CD4-positive, alpha-beta T cell (primary cell): ENCODE data around the gene MT1M. TPM values are rescaled to one million over a fixed set of nuclear protein-coding genes. Genes with fewer than 3 reads are reported as not detected.
A peak's percentile ranks its signal among the peaks of the same experiment; 100 is the strongest.

Experiments
- ATAC-seq: fragments of 200-7000 bp; cut with Tn5 transposase; one replicate; pipeline ENCODE4 v1.10.0; 2022; ENCODE audit warnings: mild to moderate bottlenecking; ENCODE audit not compliant: poor library complexity
- CTCF ChIA-PET: fragments of 350-600 bp; sonication (Branson Sonifier 250); formaldehyde crosslinking; loops from one replicate; lab custom pipeline; 2021; ENCODE audit warnings: antibody characterized with exemption, inconsistent platforms; lab: Charles Lee
- POLR2A ChIA-PET: fragments of 350-600 bp; sonication (Branson Sonifier 250); formaldehyde crosslinking; loops from one replicate; lab custom pipeline; 2021; ENCODE audit warnings: antibody characterized with exemption, inconsistent platforms; lab: Charles Lee
- DNase-seq, 14 experiments: peaks; one replicate each; pipeline ENCODE4 v3.0.0-alpha.2; 2013 to 2020; ENCODE audit warnings: mixed read lengths in 2 of 14
- H3K27ac ChIP-seq, 2 donors: one replicate each; pipeline versions ENCODE4 v1.5.1 to v1.7.0; 2013; ENCODE audit warnings: low read length in 2 of 2, low read depth in 1 of 2, mild to moderate bottlenecking in 1 of 2
- H3K27me3 ChIP-seq, 2 experiments: 1 replicate in 1 of 2; 2 replicates in 1 of 2; pipeline versions ENCODE4 v1.6.1 to v1.7.0; 2013; ENCODE audit warnings: low read length in 2 of 2, control low read depth in 1 of 2, mild to moderate bottlenecking in 1 of 2, moderate library complexity in 1 of 2; ENCODE audit not compliant: insufficient read depth in 2 of 2, control insufficient read depth in 1 of 2
- H3K36me3 ChIP-seq: one replicate; pipeline ENCODE4 v1.6.1; 2013; ENCODE audit warnings: low read length, control low read depth; ENCODE audit not compliant: insufficient read depth
- H3K4me1 ChIP-seq: one replicate; pipeline ENCODE4 v1.6.1; 2013; ENCODE audit warnings: low read length, control low read depth; ENCODE audit not compliant: insufficient read depth
- H3K4me3 ChIP-seq: one replicate; pipeline ENCODE4 v1.5.1; 2013; ENCODE audit warnings: mild to moderate bottlenecking, low read length, moderate library complexity
- H3K9me3 ChIP-seq, 2 experiments: 1 replicate in 1 of 2; 2 replicates in 1 of 2; pipeline versions ENCODE4 v1.6.1 to v1.7.0; 2013; ENCODE audit warnings: low read length in 2 of 2, mild to moderate bottlenecking in 2 of 2, control low read depth in 1 of 2, moderate library complexity in 1 of 2; ENCODE audit not compliant: control insufficient read depth in 1 of 2, insufficient read depth in 1 of 2
- H3K27ac Mint-ChIP-seq: one replicate; pipeline ENCODE4 v1.8.0; 2020; ENCODE audit warnings: mixed read lengths
- H3K27me3 Mint-ChIP-seq: one replicate; pipeline ENCODE4 v1.8.0; 2021; ENCODE audit warnings: mixed read lengths
- H3K36me3 Mint-ChIP-seq: one replicate; pipeline ENCODE4 v1.8.0; 2021; ENCODE audit warnings: low read depth, mixed read lengths
- H3K4me1 Mint-ChIP-seq: one replicate; pipeline ENCODE4 v1.8.0; 2021; ENCODE audit warnings: low read depth, mixed read lengths
- H3K4me3 Mint-ChIP-seq: one replicate; pipeline ENCODE4 v1.8.0; 2020; ENCODE audit warnings: mild to moderate bottlenecking, mixed read lengths
- H3K9me3 Mint-ChIP-seq: one replicate; pipeline ENCODE4 v1.8.0; 2020; ENCODE audit warnings: mixed read lengths
- intact Hi-C, 2 experiments: fragments of 100-400 bp; cut with DNase I in 1 of 2; cut with micrococcal nuclease in 1 of 2; formaldehyde crosslinking; loops; one replicate each; pipeline versions ENCODE4 v1.15.1 to v1.9.0; 2023 to 2025; cut with DNase I, micrococcal nuclease
- total RNA-seq, 174 experiments: library from RNA in 2 of 174; stranded (reverse) in 2 of 174; gene quantifications; one replicate each; pipeline ENCODE4 v1.2.3 and lab custom pipeline; 2021 to 2026
- TF ChIP-seq, protein P1 (sequence below): fragments of 200-600 bp; IDR thresholded peaks from one replicate; pipeline ENCODE4 v1.8.0; 2022; ENCODE audit warnings: antibody characterized with exemption, mild to moderate bottlenecking

Gene MT1M
- total RNA-seq, 2 experiments from 2014 or later: not detected

- Histone ChIP-seq H3K9me3 (no peaks in the 10 kb centered on the region), H3K4me1 (peaks cover 12% of the 10 kb centered on the region), H3K27ac (no peak overlapping the region), H3K27me3 (peaks cover 5 to 12% of the 10 kb centered on the region in 2 experiments), H3K36me3 (no peaks in the 10 kb centered on the region), H3K4me3 (peak overlapping the region; percentile 48)
- peak; percentile 89 for ATAC-seq
- Mint-ChIP-seq H3K36me3 (no peaks in the 10 kb centered on the region), H3K4me1 (peaks cover 23% of the 10 kb centered on the region), H3K27me3 (peaks cover 46% of the 10 kb centered on the region), H3K9me3 (no peaks in the 10 kb centered on the region), H3K27ac (peak overlapping the region; percentile 30), H3K4me3 (peak overlapping the region; percentile 84)
- TF ChIP-seq, protein P1, sequence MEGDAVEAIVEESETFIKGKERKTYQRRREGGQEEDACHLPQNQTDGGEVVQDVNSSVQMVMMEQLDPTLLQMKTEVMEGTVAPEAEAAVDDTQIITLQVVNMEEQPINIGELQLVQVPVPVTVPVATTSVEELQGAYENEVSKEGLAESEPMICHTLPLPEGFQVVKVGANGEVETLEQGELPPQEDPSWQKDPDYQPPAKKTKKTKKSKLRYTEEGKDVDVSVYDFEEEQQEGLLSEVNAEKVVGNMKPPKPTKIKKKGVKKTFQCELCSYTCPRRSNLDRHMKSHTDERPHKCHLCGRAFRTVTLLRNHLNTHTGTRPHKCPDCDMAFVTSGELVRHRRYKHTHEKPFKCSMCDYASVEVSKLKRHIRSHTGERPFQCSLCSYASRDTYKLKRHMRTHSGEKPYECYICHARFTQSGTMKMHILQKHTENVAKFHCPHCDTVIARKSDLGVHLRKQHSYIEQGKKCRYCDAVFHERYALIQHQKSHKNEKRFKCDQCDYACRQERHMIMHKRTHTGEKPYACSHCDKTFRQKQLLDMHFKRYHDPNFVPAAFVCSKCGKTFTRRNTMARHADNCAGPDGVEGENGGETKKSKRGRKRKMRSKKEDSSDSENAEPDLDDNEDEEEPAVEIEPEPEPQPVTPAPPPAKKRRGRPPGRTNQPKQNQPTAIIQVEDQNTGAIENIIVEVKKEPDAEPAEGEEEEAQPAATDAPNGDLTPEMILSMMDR: no peak
- ChIA-PET POLR2A (interaction anchor here (1.0 to 1.8 kb wide), 2 partner anchors 26 to 67 kb away, joined by 5 to 10 read pairs; partner anchors contain the start of gene MT2A), CTCF (interaction anchor here (1.2 kb wide), 1 partner anchor 26 kb away, joined by 3 read pairs; no protein-coding TSS in a partner anchor)
- intact Hi-C loops: no loop called here
- peak in 12 of 14 experiments; percentile 22 to 63 (median 42) for DNase-seq
Observed at GRCh38 chr16:56675685-56676210, 43.3 kb downstream of the MT1M start.

DNA sequence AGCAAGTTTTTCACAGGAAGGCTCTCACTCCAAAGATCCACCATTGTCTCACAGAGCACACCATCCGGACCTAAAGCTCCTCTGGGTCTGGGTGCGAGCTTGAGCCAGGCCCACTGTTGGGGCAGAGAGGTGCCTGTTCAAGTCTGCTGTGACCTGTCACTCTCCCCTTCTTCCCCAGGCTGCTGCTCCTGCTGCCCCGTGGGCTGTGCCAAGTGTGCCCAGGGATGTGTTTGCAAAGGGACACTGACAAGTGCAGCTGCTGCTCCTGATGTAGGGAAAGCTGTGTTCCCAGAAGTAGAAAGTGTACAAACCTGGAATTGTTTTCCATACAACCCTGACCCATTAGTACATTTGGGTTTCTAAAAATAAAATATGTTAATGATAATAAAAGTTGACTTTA is 45.0 kb downstream of the MT1M start:
- DNase-seq: no peak
- no peak overlapping the region for H3K27ac Mint-ChIP-seq

DNA sequence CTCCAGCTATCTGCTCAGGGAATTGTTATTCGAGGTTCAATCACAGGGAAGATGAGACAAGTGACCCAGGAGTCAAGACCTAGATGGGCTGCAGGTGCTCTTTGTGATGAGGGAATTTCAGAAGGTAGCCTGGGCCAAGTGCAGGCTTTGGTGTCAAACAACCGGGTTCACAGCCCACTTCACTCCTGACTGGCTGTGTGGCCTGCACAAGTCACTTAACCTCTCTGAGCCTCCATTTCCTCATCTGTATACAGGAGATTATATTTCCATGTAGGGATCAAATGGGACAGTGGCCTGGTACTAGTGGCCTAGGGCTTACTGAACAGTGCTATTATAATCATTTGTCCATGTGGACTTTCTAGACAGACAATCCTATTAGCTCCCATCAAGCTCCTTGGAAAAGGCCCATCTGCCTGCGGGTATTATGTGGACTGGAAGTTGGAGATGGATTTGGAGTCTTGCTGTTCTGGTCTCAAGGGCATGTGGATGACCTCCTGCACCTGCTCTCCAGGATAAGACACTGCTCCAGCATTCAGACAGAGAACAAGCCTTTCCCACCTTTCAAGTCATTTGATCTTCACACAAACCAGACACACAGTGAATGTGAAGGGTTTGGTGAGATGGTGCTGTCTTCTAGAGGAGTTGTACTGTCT is 46.7 kb downstream of the MT1M start:
- Mint-ChIP-seq H3K4me3 (no peak overlapping the region), H3K9me3 (no peaks in the 10 kb centered on the region), H3K27ac (no peak overlapping the region), H3K27me3 (peaks cover 12% of the 10 kb centered on the region), H3K4me1 (peaks cover 43% of the 10 kb centered on the region), H3K36me3 (peaks cover 3% of the 10 kb centered on the region)
- Histone ChIP-seq H3K4me1 (peaks cover 36% of the 10 kb centered on the region), H3K36me3 (no peaks in the 10 kb centered on the region), H3K27ac (no peak overlapping the region), H3K9me3 (no peaks in the 10 kb centered on the region), H3K27me3 (no peaks in the 10 kb centered on the region), H3K4me3 (no peak overlapping the region)
- no peak for ATAC-seq
- TF ChIP-seq, protein P1: no peak
- no peak for DNase-seq
- ChIA-PET CTCF (no interaction called here), POLR2A (interaction anchor here (0.6 kb wide), 1 partner anchor 13 kb away, joined by 3 read pairs; no protein-coding TSS in a partner anchor)
- intact Hi-C loops: no loop called here

More for the DNA sequence above, 45.0 kb downstream of the MT1M start:
- peaks cover 28% of the 10 kb centered on the region for H3K27me3 Mint-ChIP-seq
- POLR2A ChIA-PET: interaction anchor here (1.2 to 1.5 kb wide), 2 partner anchors 16 to 34 kb away, joined by 3 to 4 read pairs; no protein-coding TSS in a partner anchor
- Histone ChIP-seq H3K4me1 (peaks cover 23% of the 10 kb centered on the region), H3K36me3 (no peaks in the 10 kb centered on the region), H3K27ac (no peak overlapping the region), H3K27me3 (peaks cover 0 to 3% of the 10 kb centered on the region in 2 experiments), H3K9me3 (no peaks in the 10 kb centered on the region), H3K4me3 (no peak overlapping the region)
- CTCF ChIA-PET: no interaction called here
- peaks cover 32% of the 10 kb centered on the region for H3K4me1 Mint-ChIP-seq
- ATAC-seq: no peak
- no peak overlapping the region for H3K4me3 Mint-ChIP-seq
- TF ChIP-seq, protein P1: no peak
- intact Hi-C loops: no loop called here
- no peaks in the 10 kb centered on the region for H3K9me3 Mint-ChIP-seq
- peaks cover 2% of the 10 kb centered on the region for H3K36me3 Mint-ChIP-seq
